Measurements from ENCODE around the gene KCNJ15. TPM values are rescaled to one million over a fixed set of nuclear protein-coding genes. Genes with fewer than 3 reads are reported as not detected.

The KCNJ15 gene
- polyA plus RNA-seq, 1 donor from 2014 or later = not detected

DNA sequence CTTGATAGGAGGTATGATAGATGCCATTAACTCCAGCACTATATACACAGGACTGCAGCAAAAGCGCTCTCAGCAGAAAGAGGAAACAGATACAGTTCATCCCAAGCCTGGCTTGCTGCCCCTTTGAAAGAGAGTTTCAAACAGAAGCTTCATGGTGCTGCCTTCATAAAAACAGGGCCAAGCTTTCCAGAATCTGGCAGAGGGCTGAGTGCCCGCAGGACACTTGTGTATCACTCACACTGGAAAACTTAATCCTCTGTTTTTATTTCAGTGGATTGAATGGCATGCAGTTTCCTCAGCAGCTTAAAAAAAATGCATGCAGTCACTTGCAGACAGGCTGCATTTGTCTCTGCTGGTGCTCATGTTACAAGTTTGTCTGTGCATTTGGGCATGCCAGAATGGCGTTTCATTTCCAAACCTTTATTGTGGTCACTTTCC is 40.4 kb downstream of the KCNJ15 start:
- H3F3A ChIP-seq (ENCODE audit: insufficient read depth, low read length, poor library complexity, severe bottlenecking) = no peaks in the 10 kb centered on the region
- no peak overlapping the region for H3K27ac ChIP-seq (ENCODE audit: low read length)
- no peaks in the 10 kb centered on the region for H3K36me3 ChIP-seq (ENCODE audit: insufficient read depth, low read length)
- H3K9me3 ChIP-seq (ENCODE audit: low read length) = no peaks in the 10 kb centered on the region
- no peak for TF ChIP-seq SMC3 (conservative IDR thresholded peaks at IDR 0.05; ENCODE audit: poor library complexity)
- no peak for TF ChIP-seq CTCF (IDR thresholded peaks at IDR 0.05; ENCODE audit: poor library complexity, severe bottlenecking)
- TF ChIP-seq, protein P1, sequence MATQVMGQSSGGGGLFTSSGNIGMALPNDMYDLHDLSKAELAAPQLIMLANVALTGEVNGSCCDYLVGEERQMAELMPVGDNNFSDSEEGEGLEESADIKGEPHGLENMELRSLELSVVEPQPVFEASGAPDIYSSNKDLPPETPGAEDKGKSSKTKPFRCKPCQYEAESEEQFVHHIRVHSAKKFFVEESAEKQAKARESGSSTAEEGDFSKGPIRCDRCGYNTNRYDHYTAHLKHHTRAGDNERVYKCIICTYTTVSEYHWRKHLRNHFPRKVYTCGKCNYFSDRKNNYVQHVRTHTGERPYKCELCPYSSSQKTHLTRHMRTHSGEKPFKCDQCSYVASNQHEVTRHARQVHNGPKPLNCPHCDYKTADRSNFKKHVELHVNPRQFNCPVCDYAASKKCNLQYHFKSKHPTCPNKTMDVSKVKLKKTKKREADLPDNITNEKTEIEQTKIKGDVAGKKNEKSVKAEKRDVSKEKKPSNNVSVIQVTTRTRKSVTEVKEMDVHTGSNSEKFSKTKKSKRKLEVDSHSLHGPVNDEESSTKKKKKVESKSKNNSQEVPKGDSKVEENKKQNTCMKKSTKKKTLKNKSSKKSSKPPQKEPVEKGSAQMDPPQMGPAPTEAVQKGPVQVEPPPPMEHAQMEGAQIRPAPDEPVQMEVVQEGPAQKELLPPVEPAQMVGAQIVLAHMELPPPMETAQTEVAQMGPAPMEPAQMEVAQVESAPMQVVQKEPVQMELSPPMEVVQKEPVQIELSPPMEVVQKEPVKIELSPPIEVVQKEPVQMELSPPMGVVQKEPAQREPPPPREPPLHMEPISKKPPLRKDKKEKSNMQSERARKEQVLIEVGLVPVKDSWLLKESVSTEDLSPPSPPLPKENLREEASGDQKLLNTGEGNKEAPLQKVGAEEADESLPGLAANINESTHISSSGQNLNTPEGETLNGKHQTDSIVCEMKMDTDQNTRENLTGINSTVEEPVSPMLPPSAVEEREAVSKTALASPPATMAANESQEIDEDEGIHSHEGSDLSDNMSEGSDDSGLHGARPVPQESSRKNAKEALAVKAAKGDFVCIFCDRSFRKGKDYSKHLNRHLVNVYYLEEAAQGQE (IDR thresholded peaks at IDR 0.05; ENCODE audit: borderline replicate concordance) = no peak
- H2AFZ ChIP-seq (ENCODE audit: low read depth, low read length) = no peak overlapping the region
- H3K4me3 ChIP-seq (ENCODE audit: low read length) = no peak overlapping the region
- H3K79me2 ChIP-seq (replicated peaks; ENCODE audit: insufficient read depth, low read length) = no peaks in the 10 kb centered on the region
- no peaks in the 10 kb centered on the region for H3K9me2 ChIP-seq (ENCODE audit: insufficient read depth, low read length)
- no peak overlapping the region for H3K4me2 ChIP-seq (ENCODE audit: low read length)
- no peaks in the 10 kb centered on the region for H4K20me1 ChIP-seq (ENCODE audit: insufficient read depth)
- no peak overlapping the region for H3K9ac ChIP-seq (ENCODE audit: low read length)
- no peaks in the 10 kb centered on the region for H3K27me3 ChIP-seq (ENCODE audit: insufficient read depth, low read depth, low read length)

DNA sequence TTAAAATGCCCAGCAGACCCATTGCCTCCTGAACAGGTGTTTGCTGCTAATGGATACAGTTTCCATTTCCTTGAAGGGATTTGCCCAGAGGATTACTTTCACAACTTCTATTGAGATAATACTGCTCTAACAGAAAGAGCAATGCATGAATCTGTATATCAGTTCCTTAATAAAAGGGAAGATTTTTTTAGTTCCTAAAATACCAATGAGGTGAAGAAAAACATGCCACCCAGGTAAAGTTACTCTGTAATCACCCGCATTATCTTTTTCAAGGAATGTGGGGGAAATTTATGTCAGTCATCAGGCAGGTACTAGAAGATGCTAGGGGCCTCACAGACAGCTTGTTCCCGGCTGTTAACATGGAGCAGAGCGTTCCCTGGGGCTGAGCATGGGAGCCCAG is 41.1 kb downstream of the KCNJ15 start:
- no peak for TF ChIP-seq MXI1 (conservative IDR thresholded peaks at IDR 0.05; ENCODE audit: poor library complexity, severe bottlenecking)
- TF ChIP-seq POLR2AphosphoS5 (IDR thresholded peaks at IDR 0.05) = no peak
- TF ChIP-seq, protein P1 (IDR thresholded peaks at IDR 0.05; ENCODE audit: borderline replicate concordance) = no peak
- TF ChIP-seq SMC3 (conservative IDR thresholded peaks at IDR 0.05; ENCODE audit: poor library complexity) = no peak
- TF ChIP-seq EZH2 (IDR thresholded peaks at IDR 0.05; ENCODE audit: borderline replicate concordance, insufficient read depth, low read length, poor library complexity, severe bottlenecking) = no peak
- TF ChIP-seq EP300 (conservative IDR thresholded peaks at IDR 0.05; ENCODE audit: poor library complexity, severe bottlenecking) = no peak
- TF ChIP-seq TAF1 (IDR thresholded peaks at IDR 0.05; ENCODE audit: low read depth) = no peak
- TF ChIP-seq RAD21 (conservative IDR thresholded peaks at IDR 0.05) = no peak
- no peak for TF ChIP-seq CTCF (IDR thresholded peaks at IDR 0.05; ENCODE audit: poor library complexity, severe bottlenecking)
- Histone ChIP-seq H3K9ac (ENCODE audit: low read length) (no peak overlapping the region), H3K9me2 (ENCODE audit: insufficient read depth, low read length) (no peaks in the 10 kb centered on the region), H3K27me3 (ENCODE audit: insufficient read depth, low read depth, low read length) (no peaks in the 10 kb centered on the region), H3K27ac (ENCODE audit: low read length) (no peak overlapping the region), H3K36me3 (ENCODE audit: insufficient read depth, low read length) (no peaks in the 10 kb centered on the region), H3K4me3 (ENCODE audit: low read length) (no peak overlapping the region), H3K9me3 (ENCODE audit: low read length) (no peaks in the 10 kb centered on the region), H3F3A (ENCODE audit: insufficient read depth, low read length, poor library complexity, severe bottlenecking) (no peaks in the 10 kb centered on the region), H4K20me1 (ENCODE audit: insufficient read depth) (no peaks in the 10 kb centered on the region), H2AFZ (ENCODE audit: low read depth, low read length) (no peak overlapping the region), H3K79me2 (replicated peaks; ENCODE audit: insufficient read depth, low read length) (no peaks in the 10 kb centered on the region), H3K4me2 (ENCODE audit: low read length) (no peak overlapping the region)
